ENCODE measurements around the gene SLC66A2. TPM values are rescaled to one million over a fixed set of nuclear protein-coding genes. Genes with fewer than 3 reads are reported as not detected.
A peak's percentile ranks its signal among the peaks of the same experiment; 100 is the strongest.

SLC66A2 gene
- total and polyA plus RNA-seq, 9 donors: 2.1 to 31.1 (median 27.0) TPM

- intact Hi-C loops (cut with DNase I): no loop called here
- DNase-seq: no peak
- no peaks in the 10 kb centered on the region for H3K4me1 ChIP-seq (ENCODE audit: insufficient read depth)
Observed at GRCh38 chr18:79872527-79873444, 78.7 kb downstream of the SLC66A2 start.

GRCh38 chr18:79871481-79872091 is 79.9 kb downstream of the SLC66A2 start:
- H3K9me3 ChIP-seq: no peaks in the 10 kb centered on the region
- no peaks in the 10 kb centered on the region for H3K4me1 ChIP-seq (ENCODE audit: insufficient read depth)
- DNase-seq: peak in 2 of 5 donors; percentile 6 to 20
- intact Hi-C loops (cut with DNase I): no loop called here
- no peaks in the 10 kb centered on the region for H3K27me3 ChIP-seq
- no peak overlapping the region for H3K4me3 ChIP-seq
- TF ChIP-seq EP300 (IDR thresholded peaks at IDR 0.05) (no peak), POLR2A (IDR thresholded peaks at IDR 0.05) (no peak), CTCF (IDR thresholded peaks at IDR 0.05) (no peak)
- WGBS, 3 donors: 73 to 79% (median 75%) methylated on average over 31 to 33 of the region's 33 CpGs
- no peaks in the 10 kb centered on the region for H3K36me3 ChIP-seq
- H3K27ac ChIP-seq: no peak overlapping the region

More at GRCh38 chr18:79872527-79873444, 78.7 kb downstream of the SLC66A2 start:
- no peaks in the 10 kb centered on the region for H3K9me3 ChIP-seq
- 22 to 32% (median 25%) methylated on average over 35 to 36 of the region's 36 CpGs for WGBS, 3 donors
- TF ChIP-seq CTCF (IDR thresholded peaks at IDR 0.05): no peak
- no peak for TF ChIP-seq POLR2A (IDR thresholded peaks at IDR 0.05)
- TF ChIP-seq EP300 (IDR thresholded peaks at IDR 0.05): no peak
- no peaks in the 10 kb centered on the region for H3K36me3 ChIP-seq
- no peak overlapping the region for H3K4me3 ChIP-seq
- H3K27me3 ChIP-seq: no peaks in the 10 kb centered on the region
- H3K27ac ChIP-seq: no peak overlapping the region

GRCh38 chr18:79871026-79871390 is 80.4 kb downstream of the SLC66A2 start:
- 86% methylated on average over 17 of the region's 17 CpGs for WGBS, 3 donors
- no peaks in the 10 kb centered on the region for H3K9me3 ChIP-seq
- no peak for TF ChIP-seq POLR2A (IDR thresholded peaks at IDR 0.05)
- TF ChIP-seq EP300 (IDR thresholded peaks at IDR 0.05): no peak
- TF ChIP-seq CTCF (IDR thresholded peaks at IDR 0.05): no peak
- no peak overlapping the region for H3K4me3 ChIP-seq
- no peak overlapping the region for H3K27ac ChIP-seq
- intact Hi-C loops (cut with DNase I): no loop called here
- H3K36me3 ChIP-seq: no peaks in the 10 kb centered on the region
- no peaks in the 10 kb centered on the region for H3K4me1 ChIP-seq (ENCODE audit: insufficient read depth)
- H3K27me3 ChIP-seq: no peaks in the 10 kb centered on the region
- peak in 1 of 5 donors; percentile 19 for DNase-seq

- Histone ChIP-seq H3K4me3 (no peak overlapping the region), H3K9me3 (no peaks in the 10 kb centered on the region), H3K36me3 (no peaks in the 10 kb centered on the region), H3K27me3 (no peaks in the 10 kb centered on the region), H3K4me1 (ENCODE audit: insufficient read depth) (no peaks in the 10 kb centered on the region), H3K27ac (no peak overlapping the region)
- intact Hi-C loops (cut with DNase I): no loop called here
- WGBS, 3 donors: 76 to 81% (median 81%) methylated on average over 19 of the region's 19 CpGs
- peak in 1 of 5 donors; percentile 19 for DNase-seq
- TF ChIP-seq POLR2A (IDR thresholded peaks at IDR 0.05) (no peak), EP300 (IDR thresholded peaks at IDR 0.05) (no peak), CTCF (IDR thresholded peaks at IDR 0.05) (no peak)
Observed at GRCh38 chr18:79870301-79871025, 81.0 kb downstream of the SLC66A2 start.
